PFSK-1 (cell line): ENCODE data around the gene MKS1.
A peak's percentile ranks its signal among the peaks of the same experiment; 100 is the strongest.

Experiments used
- FOXP2 ChIP-seq: optimal IDR thresholded peaks from 2 replicates; pipeline ENCODE3; 2011; ENCODE audit warnings: borderline replicate concordance, control low read depth, inconsistent platforms; ENCODE audit not compliant: insufficient read depth; ENCODE audit errors: extremely low read length, extremely low read depth
- POLR2AphosphoS5 ChIP-seq: IDR thresholded peaks from 2 replicates; pipeline ENCODE4 v1.6.1; 2012; ENCODE audit warnings: low read depth, mild to moderate bottlenecking, control low read depth, low read length, moderate library complexity
- SIN3A ChIP-seq: IDR thresholded peaks from 2 replicates; pipeline ENCODE4 v1.6.1; 2012; ENCODE audit warnings: mild to moderate bottlenecking, low read length, moderate library complexity, borderline replicate concordance; ENCODE audit not compliant: insufficient read depth
- TAF1 ChIP-seq: IDR thresholded peaks from 2 replicates; pipeline ENCODE4 v1.6.1; 2012; ENCODE audit warnings: low read length, control low read depth, borderline replicate concordance; ENCODE audit not compliant: insufficient read depth
- TF ChIP-seq, protein P1 (sequence below), 2 experiments: IDR thresholded peaks; 2 replicates each; pipeline versions ENCODE4 v1.6.1 to v1.8.0; 2011 to 2012; ENCODE audit warnings: low read depth in 2 of 2, low read length in 2 of 2, control low read depth in 1 of 2, inconsistent platforms in 1 of 2, mild to moderate bottlenecking in 1 of 2, moderate library complexity in 1 of 2; ENCODE audit not compliant: insufficient read depth in 1 of 2

MKS1 gene

DNA sequence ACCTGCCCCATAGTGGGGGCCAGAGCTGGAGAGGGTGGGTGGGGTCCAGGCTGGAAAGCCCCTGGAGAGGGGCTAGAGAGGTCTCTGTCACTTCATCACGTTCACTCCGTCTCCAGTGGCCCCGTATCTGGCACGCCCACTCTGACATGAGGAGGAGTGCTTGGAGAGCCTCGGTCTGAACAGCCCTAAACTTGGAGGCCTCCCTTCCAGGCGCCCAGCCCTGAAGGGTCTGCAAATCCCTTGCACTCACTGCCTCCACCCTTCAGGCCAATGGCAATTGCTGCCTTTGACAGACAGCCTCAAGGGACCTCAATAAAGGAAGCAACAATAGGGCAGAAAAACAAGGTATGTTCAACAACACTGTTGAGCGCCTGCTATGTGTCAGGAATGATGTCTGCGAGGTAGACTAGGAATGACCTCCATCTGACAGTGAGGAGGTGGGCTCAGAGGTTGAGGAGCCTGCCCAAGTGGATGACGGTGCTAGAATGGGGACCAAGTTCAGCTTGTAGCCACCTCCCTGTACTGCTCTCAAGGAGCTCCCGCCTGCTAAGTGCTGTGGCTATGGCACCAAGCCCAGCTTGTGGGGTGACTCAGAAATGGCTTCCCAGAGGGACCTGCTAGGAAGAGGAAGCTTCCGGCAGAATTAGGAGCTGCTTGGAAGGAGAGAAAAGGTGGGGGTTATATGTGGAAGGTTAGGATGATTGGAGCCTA is 29.5 kb downstream of the MKS1 start:
- TF ChIP-seq SIN3A (no peak), FOXP2 (no peak), TAF1 (no peak), POLR2AphosphoS5 (no peak)
- TF ChIP-seq, protein P1, sequence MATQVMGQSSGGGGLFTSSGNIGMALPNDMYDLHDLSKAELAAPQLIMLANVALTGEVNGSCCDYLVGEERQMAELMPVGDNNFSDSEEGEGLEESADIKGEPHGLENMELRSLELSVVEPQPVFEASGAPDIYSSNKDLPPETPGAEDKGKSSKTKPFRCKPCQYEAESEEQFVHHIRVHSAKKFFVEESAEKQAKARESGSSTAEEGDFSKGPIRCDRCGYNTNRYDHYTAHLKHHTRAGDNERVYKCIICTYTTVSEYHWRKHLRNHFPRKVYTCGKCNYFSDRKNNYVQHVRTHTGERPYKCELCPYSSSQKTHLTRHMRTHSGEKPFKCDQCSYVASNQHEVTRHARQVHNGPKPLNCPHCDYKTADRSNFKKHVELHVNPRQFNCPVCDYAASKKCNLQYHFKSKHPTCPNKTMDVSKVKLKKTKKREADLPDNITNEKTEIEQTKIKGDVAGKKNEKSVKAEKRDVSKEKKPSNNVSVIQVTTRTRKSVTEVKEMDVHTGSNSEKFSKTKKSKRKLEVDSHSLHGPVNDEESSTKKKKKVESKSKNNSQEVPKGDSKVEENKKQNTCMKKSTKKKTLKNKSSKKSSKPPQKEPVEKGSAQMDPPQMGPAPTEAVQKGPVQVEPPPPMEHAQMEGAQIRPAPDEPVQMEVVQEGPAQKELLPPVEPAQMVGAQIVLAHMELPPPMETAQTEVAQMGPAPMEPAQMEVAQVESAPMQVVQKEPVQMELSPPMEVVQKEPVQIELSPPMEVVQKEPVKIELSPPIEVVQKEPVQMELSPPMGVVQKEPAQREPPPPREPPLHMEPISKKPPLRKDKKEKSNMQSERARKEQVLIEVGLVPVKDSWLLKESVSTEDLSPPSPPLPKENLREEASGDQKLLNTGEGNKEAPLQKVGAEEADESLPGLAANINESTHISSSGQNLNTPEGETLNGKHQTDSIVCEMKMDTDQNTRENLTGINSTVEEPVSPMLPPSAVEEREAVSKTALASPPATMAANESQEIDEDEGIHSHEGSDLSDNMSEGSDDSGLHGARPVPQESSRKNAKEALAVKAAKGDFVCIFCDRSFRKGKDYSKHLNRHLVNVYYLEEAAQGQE (IDR thresholded peaks at IDR 0.05; ENCODE audit: insufficient read depth in 1 of 2, low read depth in 2 of 2, low read length in 2 of 2), result no peak

DNA sequence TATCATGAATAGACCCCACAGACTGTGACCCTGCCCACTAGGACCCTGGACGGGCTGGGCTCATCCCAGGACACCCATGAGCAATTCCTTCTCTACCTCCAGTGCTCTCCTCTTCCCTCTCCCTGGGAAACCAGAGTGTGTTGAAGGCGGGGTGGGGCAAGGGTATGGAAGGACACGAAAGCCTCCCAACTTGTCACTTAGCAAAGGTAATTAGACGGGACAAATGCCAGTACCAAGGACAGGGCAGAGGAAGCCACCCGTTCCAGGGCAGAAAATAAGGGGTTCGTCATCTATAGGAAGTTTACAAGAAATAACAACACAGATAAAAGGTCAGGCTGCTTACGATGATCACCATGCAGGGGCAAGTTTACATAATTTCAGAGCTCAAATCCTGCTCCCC is 31.4 kb downstream of the MKS1 start:
- TF ChIP-seq, protein P1 (IDR thresholded peaks at IDR 0.05; ENCODE audit: insufficient read depth in 1 of 2, low read depth in 2 of 2, low read length in 2 of 2), result peak; percentile 48 to 85; a peak in 2 of 4 replicates
- TF ChIP-seq POLR2AphosphoS5, result no peak

DNA sequence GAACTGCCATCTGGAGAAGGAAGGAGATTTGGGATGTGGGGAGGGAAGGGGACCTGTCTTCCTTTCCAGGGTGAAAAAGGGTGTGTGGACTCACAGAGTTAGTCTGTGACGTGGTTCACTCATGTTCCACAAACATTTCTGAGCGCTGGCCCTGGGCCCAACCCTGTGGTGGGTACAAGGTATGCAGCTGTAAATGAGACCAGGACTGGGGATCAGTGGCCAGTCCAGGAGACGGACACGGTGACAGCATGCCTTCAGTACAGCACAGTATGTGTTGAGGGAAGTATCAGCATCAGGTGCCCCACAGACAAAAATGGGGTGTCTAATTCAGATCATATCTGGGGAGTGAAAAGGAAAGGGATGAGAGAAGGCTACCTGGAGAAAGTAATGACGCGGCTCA is 32.0 kb downstream of the MKS1 start:
- TF ChIP-seq SIN3A (no peak), TAF1 (no peak), POLR2AphosphoS5 (no peak), FOXP2 (no peak)
- TF ChIP-seq, protein P1 (IDR thresholded peaks at IDR 0.05; ENCODE audit: insufficient read depth in 1 of 2, low read depth in 2 of 2, low read length in 2 of 2), result no peak

DNA sequence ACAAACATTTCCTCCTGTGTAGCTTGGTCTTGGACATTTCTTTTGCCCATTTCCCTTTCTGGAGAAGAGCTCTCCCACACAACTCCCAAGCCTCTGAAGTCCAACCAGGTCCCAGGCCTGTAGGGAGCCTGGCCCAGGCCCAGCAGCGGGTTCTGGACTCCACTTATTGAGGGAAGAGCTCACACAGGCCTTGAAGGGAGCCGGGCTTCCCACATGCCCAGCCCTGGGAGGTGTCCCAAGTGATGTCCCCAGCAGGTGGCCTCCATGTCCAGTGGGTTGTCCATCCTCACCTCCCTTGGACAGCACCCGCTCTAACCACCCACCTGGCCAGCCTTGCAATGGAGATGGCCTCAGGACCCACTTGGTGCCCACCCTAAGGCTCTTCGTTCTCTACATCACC is 32.5 kb downstream of the MKS1 start:
- TF ChIP-seq POLR2AphosphoS5 (no peak), FOXP2 (no peak), SIN3A (no peak), TAF1 (no peak)
- TF ChIP-seq, protein P1 (IDR thresholded peaks at IDR 0.05; ENCODE audit: insufficient read depth in 1 of 2, low read depth in 2 of 2, low read length in 2 of 2), result no peak
